ENCODE results near the gene PTPN14. TPM values are rescaled to one million over a fixed set of nuclear protein-coding genes. Genes with fewer than 3 reads are reported as not detected.

The PTPN14 gene
- total and polyA plus RNA-seq, 2 experiments from 2014 or later = 18.7 to 70.2 TPM

GRCh38 chr1:214537219-214537618 is 14.2 kb downstream of the PTPN14 start (continued):
- TF ChIP-seq, protein P1, sequence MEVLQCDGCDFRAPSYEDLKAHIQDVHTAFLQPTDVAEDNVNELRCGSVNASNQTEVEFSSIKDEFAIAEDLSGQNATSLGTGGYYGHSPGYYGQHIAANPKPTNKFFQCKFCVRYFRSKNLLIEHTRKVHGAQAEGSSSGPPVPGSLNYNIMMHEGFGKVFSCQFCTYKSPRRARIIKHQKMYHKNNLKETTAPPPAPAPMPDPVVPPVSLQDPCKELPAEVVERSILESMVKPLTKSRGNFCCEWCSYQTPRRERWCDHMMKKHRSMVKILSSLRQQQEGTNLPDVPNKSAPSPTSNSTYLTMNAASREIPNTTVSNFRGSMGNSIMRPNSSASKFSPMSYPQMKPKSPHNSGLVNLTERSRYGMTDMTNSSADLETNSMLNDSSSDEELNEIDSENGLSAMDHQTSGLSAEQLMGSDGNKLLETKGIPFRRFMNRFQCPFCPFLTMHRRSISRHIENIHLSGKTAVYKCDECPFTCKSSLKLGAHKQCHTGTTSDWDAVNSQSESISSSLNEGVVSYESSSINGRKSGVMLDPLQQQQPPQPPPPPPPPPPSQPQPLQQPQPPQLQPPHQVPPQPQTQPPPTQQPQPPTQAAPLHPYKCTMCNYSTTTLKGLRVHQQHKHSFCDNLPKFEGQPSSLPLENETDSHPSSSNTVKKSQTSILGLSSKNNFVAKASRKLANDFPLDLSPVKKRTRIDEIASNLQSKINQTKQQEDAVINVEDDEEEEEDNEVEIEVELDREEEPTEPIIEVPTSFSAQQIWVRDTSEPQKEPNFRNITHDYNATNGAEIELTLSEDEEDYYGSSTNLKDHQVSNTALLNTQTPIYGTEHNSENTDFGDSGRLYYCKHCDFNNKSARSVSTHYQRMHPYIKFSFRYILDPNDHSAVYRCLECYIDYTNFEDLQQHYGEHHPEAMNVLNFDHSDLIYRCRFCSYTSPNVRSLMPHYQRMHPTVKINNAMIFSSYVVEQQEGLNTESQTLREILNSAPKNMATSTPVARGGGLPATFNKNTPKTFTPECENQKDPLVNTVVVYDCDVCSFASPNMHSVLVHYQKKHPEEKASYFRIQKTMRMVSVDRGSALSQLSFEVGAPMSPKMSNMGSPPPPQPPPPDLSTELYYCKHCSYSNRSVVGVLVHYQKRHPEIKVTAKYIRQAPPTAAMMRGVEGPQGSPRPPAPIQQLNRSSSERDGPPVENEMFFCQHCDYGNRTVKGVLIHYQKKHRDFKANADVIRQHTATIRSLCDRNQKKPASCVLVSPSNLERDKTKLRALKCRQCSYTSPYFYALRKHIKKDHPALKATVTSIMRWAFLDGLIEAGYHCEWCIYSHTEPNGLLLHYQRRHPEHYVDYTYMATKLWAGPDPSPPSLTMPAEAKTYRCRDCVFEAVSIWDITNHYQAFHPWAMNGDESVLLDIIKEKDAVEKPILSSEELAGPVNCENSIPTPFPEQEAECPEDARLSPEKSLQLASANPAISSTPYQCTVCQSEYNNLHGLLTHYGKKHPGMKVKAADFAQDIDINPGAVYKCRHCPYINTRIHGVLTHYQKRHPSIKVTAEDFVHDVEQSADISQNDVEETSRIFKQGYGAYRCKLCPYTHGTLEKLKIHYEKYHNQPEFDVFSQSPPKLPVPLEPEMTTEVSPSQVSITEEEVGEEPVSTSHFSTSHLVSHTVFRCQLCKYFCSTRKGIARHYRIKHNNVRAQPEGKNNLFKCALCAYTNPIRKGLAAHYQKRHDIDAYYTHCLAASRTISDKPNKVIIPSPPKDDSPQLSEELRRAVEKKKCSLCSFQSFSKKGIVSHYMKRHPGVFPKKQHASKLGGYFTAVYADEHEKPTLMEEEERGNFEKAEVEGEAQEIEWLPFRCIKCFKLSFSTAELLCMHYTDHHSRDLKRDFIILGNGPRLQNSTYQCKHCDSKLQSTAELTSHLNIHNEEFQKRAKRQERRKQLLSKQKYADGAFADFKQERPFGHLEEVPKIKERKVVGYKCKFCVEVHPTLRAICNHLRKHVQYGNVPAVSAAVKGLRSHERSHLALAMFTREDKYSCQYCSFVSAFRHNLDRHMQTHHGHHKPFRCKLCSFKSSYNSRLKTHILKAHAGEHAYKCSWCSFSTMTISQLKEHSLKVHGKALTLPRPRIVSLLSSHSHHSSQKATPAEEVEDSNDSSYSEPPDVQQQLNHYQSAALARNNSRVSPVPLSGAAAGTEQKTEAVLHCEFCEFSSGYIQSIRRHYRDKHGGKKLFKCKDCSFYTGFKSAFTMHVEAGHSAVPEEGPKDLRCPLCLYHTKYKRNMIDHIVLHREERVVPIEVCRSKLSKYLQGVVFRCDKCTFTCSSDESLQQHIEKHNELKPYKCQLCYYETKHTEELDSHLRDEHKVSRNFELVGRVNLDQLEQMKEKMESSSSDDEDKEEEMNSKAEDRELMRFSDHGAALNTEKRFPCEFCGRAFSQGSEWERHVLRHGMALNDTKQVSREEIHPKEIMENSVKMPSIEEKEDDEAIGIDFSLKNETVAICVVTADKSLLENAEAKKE (CRISPR knock-in tag; IDR thresholded peaks at IDR 0.05) = no peak
- TF ChIP-seq CTCF (conservative IDR thresholded peaks at IDR 0.05; ENCODE audit: low read depth in 2 of 2) (no peak), STAT1 (IDR thresholded peaks at IDR 0.05; ENCODE audit: unreplicated experiment) (no peak), CREB1 (CRISPR knock-in tag; IDR thresholded peaks at IDR 0.05; ENCODE audit: low read depth) (no peak), ZNF114 (CRISPR knock-in tag; IDR thresholded peaks at IDR 0.05) (no peak), ZNF331 (CRISPR knock-in tag; IDR thresholded peaks at IDR 0.05; ENCODE audit: low read depth) (no peak), EZH2phosphoT487 (IDR thresholded peaks at IDR 0.05; ENCODE audit: unreplicated experiment) (no peak), NANOG (IDR thresholded peaks at IDR 0.05; ENCODE audit: borderline replicate concordance) (no peak)
- TF ChIP-seq, protein P2, sequence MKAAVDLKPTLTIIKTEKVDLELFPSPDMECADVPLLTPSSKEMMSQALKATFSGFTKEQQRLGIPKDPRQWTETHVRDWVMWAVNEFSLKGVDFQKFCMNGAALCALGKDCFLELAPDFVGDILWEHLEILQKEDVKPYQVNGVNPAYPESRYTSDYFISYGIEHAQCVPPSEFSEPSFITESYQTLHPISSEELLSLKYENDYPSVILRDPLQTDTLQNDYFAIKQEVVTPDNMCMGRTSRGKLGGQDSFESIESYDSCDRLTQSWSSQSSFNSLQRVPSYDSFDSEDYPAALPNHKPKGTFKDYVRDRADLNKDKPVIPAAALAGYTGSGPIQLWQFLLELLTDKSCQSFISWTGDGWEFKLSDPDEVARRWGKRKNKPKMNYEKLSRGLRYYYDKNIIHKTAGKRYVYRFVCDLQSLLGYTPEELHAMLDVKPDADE (IDR thresholded peaks at IDR 0.05) = no peak

All from GM23338 (cell line).